ENCODE results near the gene TBCA. TPM values are rescaled to one million over a fixed set of nuclear protein-coding genes. Genes with fewer than 3 reads are reported as not detected.

TBCA gene
- total RNA-seq, 1 donor from 2014 or later: 232 TPM

DNA sequence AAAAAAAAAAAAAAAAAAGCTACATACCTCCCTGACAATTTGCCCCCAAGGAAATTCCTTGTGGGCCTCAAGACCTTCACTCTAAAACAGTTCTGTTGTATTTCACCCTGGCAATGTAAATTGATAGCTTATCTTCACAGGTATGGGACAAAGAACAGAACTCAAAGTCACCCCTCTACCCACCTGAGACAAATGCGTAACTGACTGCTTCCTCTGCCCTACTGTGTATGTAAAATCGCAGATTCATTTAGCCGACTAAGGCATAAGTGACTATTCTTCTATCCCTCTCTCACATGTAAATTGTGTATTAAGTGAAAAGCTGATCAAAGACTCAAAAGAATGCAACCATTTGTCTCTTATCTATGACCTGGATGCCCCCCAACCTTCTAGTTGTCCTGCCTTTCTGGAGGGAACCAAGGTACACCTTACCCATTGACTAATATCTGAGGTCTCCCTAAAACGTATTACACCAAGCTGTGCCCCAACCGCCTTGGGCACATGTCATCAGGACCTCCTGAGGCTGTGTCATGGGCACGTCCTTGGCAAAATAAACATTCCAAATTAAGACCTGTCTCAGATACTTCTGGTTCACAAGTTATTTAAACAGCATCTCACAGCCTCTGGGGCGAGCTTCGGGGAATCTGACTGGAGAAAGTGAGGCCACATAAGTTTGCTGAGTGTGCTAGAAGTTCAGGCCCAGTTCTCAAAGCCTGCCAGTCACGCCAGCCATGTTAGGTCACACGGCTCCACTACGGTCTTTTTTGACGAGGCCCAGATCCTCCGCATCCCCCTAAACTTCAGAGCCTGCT lies 954 bp downstream of the TBCA start:
- Mint-ChIP-seq H3K4me1 (ENCODE audit: unreplicated experiment) (peaks cover 30% of the 10 kb centered on the region), H3K4me3 (ENCODE audit: unreplicated experiment) (peak overlapping the region; percentile 96), H3K9me3 (ENCODE audit: unreplicated experiment) (no peaks in the 10 kb centered on the region), H3K36me3 (ENCODE audit: low read depth, unreplicated experiment) (peaks cover 4% of the 10 kb centered on the region), H3K27ac (ENCODE audit: unreplicated experiment) (peak overlapping the region; percentile 93), H3K27me3 (ENCODE audit: unreplicated experiment) (peaks cover 4% of the 10 kb centered on the region)
- no peak for DNase-seq (ENCODE audit: low spot score)
- TF ChIP-seq, protein P1, sequence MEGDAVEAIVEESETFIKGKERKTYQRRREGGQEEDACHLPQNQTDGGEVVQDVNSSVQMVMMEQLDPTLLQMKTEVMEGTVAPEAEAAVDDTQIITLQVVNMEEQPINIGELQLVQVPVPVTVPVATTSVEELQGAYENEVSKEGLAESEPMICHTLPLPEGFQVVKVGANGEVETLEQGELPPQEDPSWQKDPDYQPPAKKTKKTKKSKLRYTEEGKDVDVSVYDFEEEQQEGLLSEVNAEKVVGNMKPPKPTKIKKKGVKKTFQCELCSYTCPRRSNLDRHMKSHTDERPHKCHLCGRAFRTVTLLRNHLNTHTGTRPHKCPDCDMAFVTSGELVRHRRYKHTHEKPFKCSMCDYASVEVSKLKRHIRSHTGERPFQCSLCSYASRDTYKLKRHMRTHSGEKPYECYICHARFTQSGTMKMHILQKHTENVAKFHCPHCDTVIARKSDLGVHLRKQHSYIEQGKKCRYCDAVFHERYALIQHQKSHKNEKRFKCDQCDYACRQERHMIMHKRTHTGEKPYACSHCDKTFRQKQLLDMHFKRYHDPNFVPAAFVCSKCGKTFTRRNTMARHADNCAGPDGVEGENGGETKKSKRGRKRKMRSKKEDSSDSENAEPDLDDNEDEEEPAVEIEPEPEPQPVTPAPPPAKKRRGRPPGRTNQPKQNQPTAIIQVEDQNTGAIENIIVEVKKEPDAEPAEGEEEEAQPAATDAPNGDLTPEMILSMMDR (IDR thresholded peaks at IDR 0.05; ENCODE audit: unreplicated experiment): no peak

DNA sequence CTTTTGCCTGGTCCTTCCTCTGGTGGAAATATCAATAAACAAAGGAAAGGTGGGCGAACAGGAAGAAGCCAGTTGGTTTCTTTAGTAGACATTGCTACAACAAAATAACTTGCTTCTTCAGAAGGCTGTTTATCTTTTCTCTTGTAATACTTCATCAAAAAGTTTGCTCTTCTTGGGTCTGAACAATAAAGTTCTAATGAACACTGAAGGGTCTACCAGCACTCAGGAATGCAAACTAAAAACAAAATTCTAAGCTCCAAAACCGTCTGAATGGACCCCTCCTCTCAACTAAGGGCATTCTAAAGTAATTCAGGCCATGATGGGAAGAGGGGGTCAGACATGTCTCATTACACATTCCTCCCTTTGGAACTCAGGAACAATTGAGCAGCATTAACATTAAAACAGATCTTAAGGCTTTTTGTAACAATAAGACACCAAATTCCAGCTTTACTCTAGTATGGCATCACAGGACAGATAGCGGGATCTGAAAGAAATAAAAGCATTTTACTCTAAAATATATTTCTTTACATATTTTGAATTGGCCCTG lies 2.3 kb downstream of the TBCA start:
- Mint-ChIP-seq H3K4me3 (ENCODE audit: unreplicated experiment) (peak overlapping the region; percentile 66), H3K27me3 (ENCODE audit: unreplicated experiment) (peaks cover 4% of the 10 kb centered on the region), H3K27ac (ENCODE audit: unreplicated experiment) (peak overlapping the region; percentile 70), H3K9me3 (ENCODE audit: unreplicated experiment) (no peaks in the 10 kb centered on the region), H3K36me3 (ENCODE audit: low read depth, unreplicated experiment) (peaks cover 4% of the 10 kb centered on the region), H3K4me1 (ENCODE audit: unreplicated experiment) (peaks cover 30% of the 10 kb centered on the region)
- TF ChIP-seq, protein P1 (IDR thresholded peaks at IDR 0.05; ENCODE audit: unreplicated experiment): no peak
- no peak for DNase-seq (ENCODE audit: low spot score)

DNA sequence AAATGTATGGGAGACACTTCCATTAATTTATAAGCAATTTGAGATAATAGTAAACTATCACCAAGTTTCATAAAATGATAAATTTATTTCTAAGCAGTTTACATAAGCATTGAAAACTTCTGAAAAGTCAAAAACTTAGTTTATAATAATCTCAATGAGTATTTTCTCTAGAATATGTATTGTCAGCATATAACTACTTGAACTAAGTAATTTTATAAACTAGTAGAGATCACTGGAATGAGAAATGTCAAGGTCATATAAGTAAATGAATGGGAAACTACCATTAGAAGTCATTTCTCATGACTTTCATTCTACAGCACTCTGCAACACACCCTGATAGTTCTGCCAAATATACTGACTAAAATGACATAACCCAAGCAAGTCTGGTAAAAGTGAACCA lies 3.4 kb downstream of the TBCA start:
- peaks cover 4% of the 10 kb centered on the region for H3K27me3 Mint-ChIP-seq (ENCODE audit: unreplicated experiment)
- TF ChIP-seq, protein P1 (IDR thresholded peaks at IDR 0.05; ENCODE audit: unreplicated experiment): no peak
- H3K27ac Mint-ChIP-seq (ENCODE audit: unreplicated experiment): no peak overlapping the region
- no peaks in the 10 kb centered on the region for H3K9me3 Mint-ChIP-seq (ENCODE audit: unreplicated experiment)
- H3K4me3 Mint-ChIP-seq (ENCODE audit: unreplicated experiment): no peak overlapping the region
- peaks cover 30% of the 10 kb centered on the region for H3K4me1 Mint-ChIP-seq (ENCODE audit: unreplicated experiment)
- H3K36me3 Mint-ChIP-seq (ENCODE audit: low read depth, unreplicated experiment): peaks cover 4% of the 10 kb centered on the region
- DNase-seq (ENCODE audit: low spot score): no peak

DNA sequence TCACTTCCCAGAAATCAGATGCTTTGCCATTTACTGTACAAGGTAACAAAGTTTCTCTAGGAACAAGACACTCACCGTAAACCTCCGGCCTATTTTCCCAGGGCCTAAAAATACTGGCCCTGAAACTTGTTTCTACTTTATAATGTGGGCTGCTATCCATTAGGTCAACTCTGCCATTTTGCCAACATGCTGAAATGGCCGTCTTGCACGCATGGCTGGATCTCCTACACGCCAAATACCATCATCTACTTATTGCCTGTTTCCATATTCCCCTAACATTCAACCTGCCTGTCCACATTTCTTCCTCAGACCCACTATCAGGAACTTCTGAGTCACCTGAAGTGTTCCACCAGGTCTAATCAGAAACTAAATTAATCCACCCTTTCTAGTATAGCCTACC lies 4.7 kb downstream of the TBCA start:
- TF ChIP-seq, protein P1 (IDR thresholded peaks at IDR 0.05; ENCODE audit: unreplicated experiment): no peak
- Mint-ChIP-seq H3K4me1 (ENCODE audit: unreplicated experiment) (peaks cover 28% of the 10 kb centered on the region), H3K27ac (ENCODE audit: unreplicated experiment) (peak overlapping the region; percentile 19), H3K9me3 (ENCODE audit: unreplicated experiment) (no peaks in the 10 kb centered on the region), H3K36me3 (ENCODE audit: low read depth, unreplicated experiment) (peaks cover 9% of the 10 kb centered on the region), H3K27me3 (ENCODE audit: unreplicated experiment) (peaks cover 2% of the 10 kb centered on the region), H3K4me3 (ENCODE audit: unreplicated experiment) (no peak overlapping the region)
- no peak for DNase-seq (ENCODE audit: low spot score)
